Keratinocyte (primary cell): ENCODE data around the gene BEST1.

Experiments used
- CTCF ChIP-seq, 3 experiments: IDR thresholded peaks in 1 of 3; conservative IDR thresholded peaks in 1 of 3; optimal IDR thresholded peaks in 1 of 3; 2 replicates in 2 of 3; 3 replicates in 1 of 3; pipeline versions ENCODE3 to v1.5.1; 2011; ENCODE audit warnings: low read length in 3 of 3, mild to moderate bottlenecking in 3 of 3, moderate library complexity in 2 of 3, control low read depth in 1 of 3, inconsistent platforms in 1 of 3; ENCODE audit not compliant: insufficient read depth in 2 of 3; ENCODE audit errors: extremely low read depth in 1 of 3
- EZH2 ChIP-seq: IDR thresholded peaks from one replicate; pipeline ENCODE4 v1.6.1; 2012; ENCODE audit warnings: inconsistent platforms, mild to moderate bottlenecking, low read length, moderate library complexity

DNA sequence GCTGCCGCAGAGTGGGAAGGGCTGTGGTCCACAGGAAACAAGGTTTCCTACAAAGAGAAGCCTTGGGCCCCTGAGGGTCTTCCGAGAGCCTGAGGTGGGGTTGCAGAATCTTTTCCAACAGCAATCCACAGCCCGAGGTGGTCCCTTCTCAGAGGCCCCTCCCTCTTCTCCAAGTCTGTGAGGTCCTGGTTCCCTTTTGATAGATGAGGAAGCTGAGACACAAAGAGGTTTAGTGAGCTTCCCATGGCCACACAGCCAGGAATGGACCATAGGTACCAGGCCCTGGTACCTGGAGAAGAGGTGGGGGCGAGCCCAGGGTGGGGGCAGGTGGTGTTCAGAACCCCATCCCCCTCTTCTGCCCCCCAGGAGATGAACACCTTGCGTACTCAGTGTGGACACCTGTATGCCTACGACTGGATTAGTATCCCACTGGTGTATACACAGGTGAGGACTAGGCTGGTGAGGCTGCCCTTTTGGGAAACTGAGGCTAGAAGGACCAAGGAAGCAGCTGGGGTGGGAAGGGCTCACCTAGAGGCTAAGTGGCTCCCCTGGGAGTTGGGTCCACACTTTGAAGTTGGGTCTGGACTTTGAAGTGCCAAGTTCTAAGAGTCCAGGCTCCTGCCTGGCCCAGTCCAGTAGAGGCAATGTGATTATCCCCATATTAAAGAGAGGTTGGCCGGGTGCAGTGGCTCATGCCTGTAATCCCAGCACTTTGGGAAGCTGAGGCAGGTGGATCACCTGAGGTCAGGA lies 7.0 kb downstream of the BEST1 start:
- TF ChIP-seq CTCF (optimal IDR thresholded peaks at IDR 0.05 in 1 of 3, IDR thresholded peaks at IDR 0.05 in 1 of 3, conservative IDR thresholded peaks at IDR 0.05 in 1 of 3; ENCODE audit: extremely low read depth in 1 of 3, insufficient read depth in 2 of 3, low read length in 3 of 3) (no peak), EZH2 (no peak)
